DND-41 (cell line): ENCODE data around the gene TP73.

ENCODE experiments used
- CTCF ChIP-seq: IDR thresholded peaks from 2 replicates; pipeline ENCODE4 v1.5.1; 2012; ENCODE audit warnings: borderline replicate concordance, low read length, moderate library complexity, mild to moderate bottlenecking; ENCODE audit not compliant: poor library complexity, severe bottlenecking; ENCODE audit errors: extremely low read depth
- EZH2 ChIP-seq: IDR thresholded peaks from 3 replicates; pipeline ENCODE4 v1.6.1; 2012; ENCODE audit warnings: borderline replicate concordance, low read depth, mild to moderate bottlenecking, moderate library complexity, low read length, inconsistent platforms; ENCODE audit not compliant: severe bottlenecking

- TF ChIP-seq CTCF, result no peak
- no peak for TF ChIP-seq EZH2
Observed at GRCh38 chr1:3680488-3681230, 28.3 kb downstream of the TP73 start.
